ENCODE measurements around the gene DFFB. TPM values are rescaled to one million over a fixed set of nuclear protein-coding genes. Genes with fewer than 3 reads are reported as not detected.

DFFB gene
- total RNA-seq, 1 experiment from 2014 or later: 11.9 TPM

DNA sequence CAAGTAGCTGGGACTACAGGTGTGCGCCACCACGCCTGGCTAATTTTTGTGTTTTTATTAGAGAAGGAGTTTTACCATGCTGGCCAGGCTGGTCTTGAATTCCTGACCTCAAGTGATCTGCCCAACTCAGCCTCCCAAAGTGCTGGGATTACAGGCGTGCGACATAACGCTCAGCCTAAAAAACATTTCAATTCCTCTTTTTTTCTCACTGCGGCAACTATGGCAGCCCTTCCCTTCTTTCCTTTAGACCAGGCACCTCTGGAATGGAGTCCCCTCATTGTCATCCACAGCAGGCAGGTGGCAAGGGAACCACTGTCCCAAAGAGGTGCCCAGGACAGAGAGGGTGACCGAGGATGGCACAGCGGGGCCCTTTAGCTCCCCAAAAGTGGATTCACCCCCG, 14.4 kb upstream of the DFFB start:
- Histone ChIP-seq H3K4me1 (replicated peaks) (no peaks in the 10 kb centered on the region), H3K27me3 (replicated peaks) (no peaks in the 10 kb centered on the region), H3K9me3 (replicated peaks) (no peaks in the 10 kb centered on the region), H3K27ac (no peak overlapping the region), H3K4me3 (no peak overlapping the region), H3K36me3 (peaks cover 42% of the 10 kb centered on the region)
- no peak for DNase-seq (ENCODE audit: low read depth in 1 of 2, low spot score in 2 of 2)

- H3K4me1 ChIP-seq (replicated peaks): no peaks in the 10 kb centered on the region
- no peak overlapping the region for H3K4me3 ChIP-seq
- H3K9me3 ChIP-seq (replicated peaks): no peaks in the 10 kb centered on the region
- H3K27ac ChIP-seq: no peak overlapping the region
- peaks cover 32% of the 10 kb centered on the region for H3K36me3 ChIP-seq
- H3K27me3 ChIP-seq (replicated peaks): no peaks in the 10 kb centered on the region
- no peak for DNase-seq (ENCODE audit: low read depth in 1 of 2, low spot score in 2 of 2)
Observed at GRCh38 chr1:3846541-3846940, 10.7 kb upstream of the DFFB start.

DNA sequence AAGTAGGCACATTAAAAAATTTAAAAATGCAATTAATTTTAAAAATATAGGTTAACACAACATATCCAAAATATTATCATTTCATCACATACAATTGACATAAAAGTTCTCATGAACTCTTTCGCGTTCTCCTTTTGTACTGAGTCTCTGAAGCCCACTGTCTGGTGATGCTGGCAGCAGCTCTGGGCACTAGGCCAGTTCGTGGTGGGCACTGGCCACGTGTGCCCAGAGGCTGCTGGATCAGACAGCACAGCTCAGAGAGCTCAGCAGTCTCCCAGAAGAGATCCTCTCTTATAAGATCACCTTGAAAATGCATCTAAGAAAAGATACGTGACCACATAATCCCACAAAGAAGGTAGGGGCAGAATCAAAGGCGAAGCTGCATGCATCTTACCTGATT, 10.2 kb upstream of the DFFB start:
- Histone ChIP-seq H3K27me3 (replicated peaks) (no peaks in the 10 kb centered on the region), H3K4me1 (replicated peaks) (no peaks in the 10 kb centered on the region), H3K9me3 (replicated peaks) (no peaks in the 10 kb centered on the region), H3K27ac (no peak overlapping the region), H3K36me3 (peaks cover 34% of the 10 kb centered on the region), H3K4me3 (no peak overlapping the region)
- no peak for DNase-seq (ENCODE audit: low read depth in 1 of 2, low spot score in 2 of 2)

GRCh38 chr1:3850857-3851256, 6.4 kb upstream of the DFFB start:
- no peak for DNase-seq (ENCODE audit: low read depth in 1 of 2, low spot score in 2 of 2)
- peaks cover 5% of the 10 kb centered on the region for H3K4me1 ChIP-seq (replicated peaks)
- peaks cover 22% of the 10 kb centered on the region for H3K36me3 ChIP-seq
- H3K9me3 ChIP-seq (replicated peaks): no peaks in the 10 kb centered on the region; the same call in 1 of the 2 replicates
- H3K27ac ChIP-seq: no peak overlapping the region
- no peaks in the 10 kb centered on the region for H3K27me3 ChIP-seq (replicated peaks)
- H3K4me3 ChIP-seq: no peak overlapping the region

DNA sequence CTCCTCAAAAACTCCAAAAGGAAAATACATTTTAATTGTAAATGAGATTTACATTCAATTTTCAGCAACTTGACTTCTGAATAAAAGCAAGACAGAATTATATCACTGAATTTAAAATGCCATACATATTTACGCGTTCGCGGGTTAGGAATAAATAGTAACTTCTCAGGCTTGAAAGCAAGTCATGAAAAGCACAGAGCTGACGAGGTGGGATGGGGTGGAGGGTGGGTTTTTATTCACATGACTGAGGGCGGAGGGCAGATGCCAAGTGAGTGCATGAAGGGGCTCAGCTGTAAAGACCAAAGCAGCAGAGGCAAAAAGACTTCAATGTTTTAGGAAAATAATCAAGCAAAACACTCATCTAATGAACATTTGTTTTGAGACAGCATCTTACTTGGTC, 6.0 kb upstream of the DFFB start:
- H3K27me3 ChIP-seq (replicated peaks): no peaks in the 10 kb centered on the region
- no peak overlapping the region for H3K27ac ChIP-seq
- peaks cover 8% of the 10 kb centered on the region for H3K4me1 ChIP-seq (replicated peaks)
- DNase-seq (ENCODE audit: low read depth in 1 of 2, low spot score in 2 of 2): no peak
- H3K36me3 ChIP-seq: peaks cover 22% of the 10 kb centered on the region
- H3K9me3 ChIP-seq (replicated peaks): no peaks in the 10 kb centered on the region; the same call in 1 of the 2 replicates
- no peak overlapping the region for H3K4me3 ChIP-seq

DNA sequence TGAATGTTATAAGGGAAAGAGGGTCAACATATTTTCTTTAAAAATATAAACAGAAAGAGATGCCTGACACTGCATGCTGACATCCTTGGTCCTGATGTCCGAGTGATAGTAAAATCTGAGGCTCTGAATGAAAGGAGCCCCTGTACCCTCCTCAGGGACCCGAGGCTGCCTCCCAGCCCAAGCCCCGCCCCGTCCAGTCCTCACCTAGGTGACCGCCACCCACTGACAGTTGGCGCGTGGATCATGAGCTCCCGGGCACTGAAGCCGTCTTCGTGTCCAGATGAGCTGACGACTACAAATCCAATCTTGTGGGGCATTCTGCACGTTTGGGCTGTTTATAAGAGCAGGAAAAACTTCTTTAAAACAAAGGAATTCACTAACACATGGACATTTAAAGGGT, 5.2 kb upstream of the DFFB start:
- H3K27ac ChIP-seq: no peak overlapping the region
- no peaks in the 10 kb centered on the region for H3K27me3 ChIP-seq (replicated peaks)
- DNase-seq (ENCODE audit: low read depth in 1 of 2, low spot score in 2 of 2): no peak

DNA sequence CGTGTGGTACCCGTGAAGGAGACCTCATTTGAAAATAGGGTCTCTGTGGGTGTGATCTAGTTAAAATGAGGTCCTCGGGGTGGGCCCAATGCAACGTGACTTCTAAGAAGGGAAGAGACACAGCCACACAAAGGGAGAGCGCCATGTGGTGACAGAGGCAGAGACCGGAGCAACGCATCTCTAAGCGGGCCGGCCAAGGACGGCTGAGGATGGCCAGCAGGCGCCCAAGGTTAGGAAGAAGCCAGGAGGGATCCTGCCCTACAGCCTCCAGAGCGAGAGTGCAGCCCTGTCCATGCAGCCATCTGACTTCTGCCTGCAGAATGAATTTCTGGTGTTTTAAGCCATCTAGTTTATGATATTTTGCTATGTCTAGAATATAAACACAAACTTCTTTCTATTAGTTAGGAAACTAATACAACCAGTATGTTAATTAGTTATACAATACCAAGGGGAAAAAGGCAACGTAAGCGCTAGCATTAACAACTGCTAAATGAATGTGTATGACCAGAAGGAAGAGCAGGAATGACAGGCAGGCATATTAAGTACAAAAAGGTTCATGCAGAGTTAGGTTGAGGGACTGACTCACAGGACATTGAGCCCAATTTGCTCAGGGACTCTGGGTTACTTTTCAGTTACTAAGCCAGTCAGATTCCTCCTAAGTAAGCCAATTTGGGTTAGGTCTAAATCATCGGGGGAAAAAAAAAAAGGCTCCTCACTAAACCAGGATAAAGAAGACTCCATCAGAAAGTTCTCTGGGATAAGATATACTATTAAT, 4.4 kb upstream of the DFFB start:
- DNase-seq (ENCODE audit: low read depth in 1 of 2, low spot score in 2 of 2): no peak

More for the DNA sequence above, 5.2 kb upstream of the DFFB start:
- H3K9me3 ChIP-seq (replicated peaks): no peaks in the 10 kb centered on the region; the same call in 1 of the 2 replicates
- H3K4me1 ChIP-seq (replicated peaks): peaks cover 8% of the 10 kb centered on the region
- no peak overlapping the region for H3K4me3 ChIP-seq
- peaks cover 20% of the 10 kb centered on the region for H3K36me3 ChIP-seq

GRCh38 chr1:3857791-3858129, 484 bp downstream of the DFFB start:
- H3K4me3 ChIP-seq: peak overlapping the region; percentile 95
- H3K9me3 ChIP-seq (replicated peaks): no peaks in the 10 kb centered on the region; the same call in 1 of the 2 replicates
- H3K27ac ChIP-seq: no peak overlapping the region
- peaks cover 8% of the 10 kb centered on the region for H3K36me3 ChIP-seq
- no peak for DNase-seq (ENCODE audit: low read depth in 1 of 2, low spot score in 2 of 2)
- H3K27me3 ChIP-seq (replicated peaks): no peaks in the 10 kb centered on the region
- H3K4me1 ChIP-seq (replicated peaks): peaks cover 19% of the 10 kb centered on the region

More for the DNA sequence above, 4.4 kb upstream of the DFFB start:
- no peak overlapping the region for H3K4me3 ChIP-seq
- H3K27me3 ChIP-seq (replicated peaks): no peaks in the 10 kb centered on the region
- H3K27ac ChIP-seq: no peak overlapping the region
- H3K36me3 ChIP-seq: peaks cover 19% of the 10 kb centered on the region
- H3K4me1 ChIP-seq (replicated peaks): peaks cover 14% of the 10 kb centered on the region
- no peaks in the 10 kb centered on the region; the same call in 1 of the 2 replicates for H3K9me3 ChIP-seq (replicated peaks)

- no peak for DNase-seq (ENCODE audit: low read depth in 1 of 2, low spot score in 2 of 2)
- Histone ChIP-seq H3K9me3 (replicated peaks) (no peaks in the 10 kb centered on the region; the same call in 1 of the 2 replicates), H3K27me3 (replicated peaks) (no peaks in the 10 kb centered on the region), H3K36me3 (peaks cover 8% of the 10 kb centered on the region), H3K4me3 (peak overlapping the region; percentile 95; the same call in 1 of the 2 replicates), H3K4me1 (replicated peaks) (peaks cover 19% of the 10 kb centered on the region), H3K27ac (no peak overlapping the region)
Observed at GRCh38 chr1:3858231-3858981, 1.1 kb downstream of the DFFB start.

DNA sequence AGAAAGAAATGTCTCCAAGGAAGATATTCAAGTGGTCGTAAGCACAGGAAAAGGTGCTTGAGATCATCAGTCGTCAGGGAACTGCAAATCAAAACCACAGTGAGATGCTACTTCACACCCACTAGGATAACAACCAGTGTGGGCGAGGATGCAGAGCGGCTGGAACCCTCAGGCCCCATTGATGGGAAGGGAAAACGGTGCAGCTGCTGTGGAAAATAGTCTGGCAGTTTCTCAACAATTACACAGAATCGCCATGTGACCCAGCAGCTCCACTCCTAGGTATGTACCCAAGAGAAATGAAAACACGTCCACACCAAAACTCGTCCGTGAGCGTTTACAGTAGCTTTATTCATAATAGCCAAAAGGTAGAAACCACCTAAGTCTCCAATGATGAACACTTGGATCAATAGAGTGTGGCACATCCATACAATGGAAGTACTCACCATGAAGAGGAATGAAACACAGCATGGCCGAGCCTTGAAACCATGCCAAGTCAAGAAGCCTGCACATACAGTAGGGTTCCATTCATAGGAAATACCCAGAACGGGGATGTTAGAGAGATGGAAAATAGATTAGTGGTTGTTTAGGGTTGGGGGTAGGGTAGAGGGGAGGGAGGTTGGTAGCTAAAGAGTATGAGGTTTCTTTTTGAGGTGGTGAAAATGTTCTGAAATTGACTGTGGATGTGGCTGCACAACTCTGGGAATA, 6.1 kb downstream of the DFFB start:
- Histone ChIP-seq H3K36me3 (no peaks in the 10 kb centered on the region), H3K9me3 (replicated peaks) (no peaks in the 10 kb centered on the region), H3K4me1 (replicated peaks) (peaks cover under 1% of the 10 kb centered on the region; the same call in 1 of the 2 replicates), H3K27me3 (replicated peaks) (no peaks in the 10 kb centered on the region), H3K27ac (no peak overlapping the region), H3K4me3 (no peak overlapping the region)
- no peak for DNase-seq (ENCODE audit: low read depth in 1 of 2, low spot score in 2 of 2)

DNA sequence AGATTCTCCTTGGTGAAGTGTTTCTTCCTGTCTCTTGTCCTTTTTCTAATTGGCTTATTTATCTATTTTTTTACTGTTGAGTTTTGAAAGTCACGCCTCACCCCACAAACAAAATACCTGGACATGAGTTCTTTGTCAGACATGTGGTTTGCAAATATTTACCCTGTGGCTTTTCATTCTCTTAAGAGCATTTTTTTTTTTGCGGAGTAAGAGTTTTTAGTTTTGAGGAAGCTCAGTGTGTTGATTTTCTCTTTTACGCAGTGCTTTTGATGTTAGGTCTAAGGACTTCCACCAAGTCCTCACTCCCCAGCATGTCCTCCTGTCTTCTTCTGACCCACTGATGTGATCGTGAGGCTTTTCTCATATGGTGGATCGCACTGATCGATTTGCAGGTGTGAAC, 7.6 kb downstream of the DFFB start:
- no peak overlapping the region for H3K4me3 ChIP-seq
- DNase-seq (ENCODE audit: low read depth in 1 of 2, low spot score in 2 of 2): no peak
- H3K9me3 ChIP-seq (replicated peaks): no peaks in the 10 kb centered on the region
- H3K27ac ChIP-seq: no peak overlapping the region
- no peaks in the 10 kb centered on the region for H3K27me3 ChIP-seq (replicated peaks)
- no peaks in the 10 kb centered on the region for H3K4me1 ChIP-seq (replicated peaks)
- 0 out of 2 replicates have a peak, but pooled peaks cover 4% of the 10 kb centered on the region for H3K36me3 ChIP-seq

DNA sequence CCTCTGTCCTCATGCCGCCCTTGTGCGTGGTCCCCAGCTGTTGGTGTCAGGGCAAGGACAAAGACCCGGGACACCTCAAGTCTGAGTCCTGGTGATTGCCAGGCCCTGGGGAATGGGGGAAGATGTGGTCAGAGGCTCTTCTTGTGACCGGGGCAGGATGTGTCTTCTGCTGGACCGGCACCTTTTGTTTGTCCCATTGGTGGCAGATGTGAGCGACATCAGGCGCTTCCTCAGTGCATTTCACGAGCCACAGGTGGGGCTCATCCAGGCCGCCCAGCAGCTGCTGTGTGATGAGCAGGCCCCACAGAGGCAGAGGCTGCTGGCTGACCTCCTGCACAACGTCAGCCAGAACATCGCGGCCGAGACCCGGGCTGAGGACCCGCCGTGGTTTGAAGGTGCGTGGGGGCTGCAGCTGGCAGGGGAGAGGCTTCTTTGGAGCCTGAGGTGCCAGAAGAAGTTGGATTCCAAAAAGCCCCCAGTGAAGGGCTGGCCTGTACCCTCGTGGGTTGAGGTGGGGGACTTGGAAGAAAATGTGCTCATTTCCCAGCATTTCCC, 8.4 kb downstream of the DFFB start:
- H3K4me1 ChIP-seq (replicated peaks): no peaks in the 10 kb centered on the region
- H3K27me3 ChIP-seq (replicated peaks): no peaks in the 10 kb centered on the region
- 0 out of 2 replicates have a peak, but pooled peaks cover 4% of the 10 kb centered on the region for H3K36me3 ChIP-seq
- no peak overlapping the region for H3K27ac ChIP-seq
- no peak overlapping the region for H3K4me3 ChIP-seq
- no peaks in the 10 kb centered on the region for H3K9me3 ChIP-seq (replicated peaks)
- DNase-seq (ENCODE audit: low read depth in 1 of 2, low spot score in 2 of 2): no peak

DNA sequence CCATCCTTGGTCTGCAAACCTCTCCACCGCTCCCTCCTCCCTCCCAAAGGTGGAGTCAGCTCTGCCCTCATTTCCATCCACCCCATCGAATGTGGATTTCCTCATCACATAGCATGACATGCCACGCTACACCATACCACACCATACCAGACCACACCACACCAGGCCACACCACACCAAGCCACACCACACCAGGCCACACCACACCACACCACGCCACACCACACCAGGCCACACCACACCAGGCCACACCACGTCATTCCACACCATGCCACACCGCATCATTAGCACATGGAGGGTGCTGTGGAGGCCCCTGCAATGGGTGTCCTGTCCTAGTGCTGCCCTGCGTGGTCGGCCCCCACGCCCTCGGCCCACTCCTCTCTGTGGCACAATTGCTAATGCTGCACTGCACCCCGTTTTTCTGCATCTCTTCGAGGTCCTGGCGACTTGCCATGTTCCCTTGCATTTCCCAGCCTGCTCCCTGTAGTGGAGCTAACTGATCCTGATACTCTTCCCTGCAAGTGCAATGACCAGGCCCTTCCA, 11.3 kb downstream of the DFFB start:
- DNase-seq (ENCODE audit: low read depth in 1 of 2, low spot score in 2 of 2): no peak
- H3K9me3 ChIP-seq (replicated peaks): no peaks in the 10 kb centered on the region
- H3K4me3 ChIP-seq: no peak overlapping the region
- 0 out of 2 replicates have a peak, but pooled peaks cover 3% of the 10 kb centered on the region for H3K4me1 ChIP-seq (replicated peaks)
- H3K27me3 ChIP-seq (replicated peaks): no peaks in the 10 kb centered on the region
- no peak overlapping the region for H3K27ac ChIP-seq
- H3K36me3 ChIP-seq: 0 out of 2 replicates have a peak, but pooled peaks cover 4% of the 10 kb centered on the region
